22Rv1 (cell line): ENCODE results near the gene SUDS3.
A peak's percentile ranks its signal among the peaks of the same experiment; 100 is the strongest.
"Not testable (repeated sequence)": the region's sequence is repeated elsewhere in the genome, so short reads cannot be mapped to it uniquely, and the experiment has no call there.

ENCODE experiments used
- H3K27ac ChIP-seq: fragments of 450-650 bp; 2 replicates; pipeline ENCODE4 v1.5.1; 2017
- ZFX ChIP-seq: fragments of 450-650 bp; IDR thresholded peaks from 2 replicates; pipeline ENCODE4 v1.6.1; 2017; ENCODE audit warnings: antibody characterized with exemption, borderline replicate concordance
- TF ChIP-seq, protein P1 (sequence below): fragments of 450-650 bp; IDR thresholded peaks from 2 replicates; pipeline ENCODE4 v1.5.1; 2017; ENCODE audit warnings: mild to moderate bottlenecking

Gene SUDS3

GRCh38 chr12:118346895-118347294 lies 29.5 kb upstream of the SUDS3 start:
- TF ChIP-seq ZFX: no peak
- TF ChIP-seq, protein P1, sequence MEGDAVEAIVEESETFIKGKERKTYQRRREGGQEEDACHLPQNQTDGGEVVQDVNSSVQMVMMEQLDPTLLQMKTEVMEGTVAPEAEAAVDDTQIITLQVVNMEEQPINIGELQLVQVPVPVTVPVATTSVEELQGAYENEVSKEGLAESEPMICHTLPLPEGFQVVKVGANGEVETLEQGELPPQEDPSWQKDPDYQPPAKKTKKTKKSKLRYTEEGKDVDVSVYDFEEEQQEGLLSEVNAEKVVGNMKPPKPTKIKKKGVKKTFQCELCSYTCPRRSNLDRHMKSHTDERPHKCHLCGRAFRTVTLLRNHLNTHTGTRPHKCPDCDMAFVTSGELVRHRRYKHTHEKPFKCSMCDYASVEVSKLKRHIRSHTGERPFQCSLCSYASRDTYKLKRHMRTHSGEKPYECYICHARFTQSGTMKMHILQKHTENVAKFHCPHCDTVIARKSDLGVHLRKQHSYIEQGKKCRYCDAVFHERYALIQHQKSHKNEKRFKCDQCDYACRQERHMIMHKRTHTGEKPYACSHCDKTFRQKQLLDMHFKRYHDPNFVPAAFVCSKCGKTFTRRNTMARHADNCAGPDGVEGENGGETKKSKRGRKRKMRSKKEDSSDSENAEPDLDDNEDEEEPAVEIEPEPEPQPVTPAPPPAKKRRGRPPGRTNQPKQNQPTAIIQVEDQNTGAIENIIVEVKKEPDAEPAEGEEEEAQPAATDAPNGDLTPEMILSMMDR: no peak
- H3K27ac ChIP-seq: peak overlapping the region; percentile 31; the same call in 1 of the 2 replicates

DNA sequence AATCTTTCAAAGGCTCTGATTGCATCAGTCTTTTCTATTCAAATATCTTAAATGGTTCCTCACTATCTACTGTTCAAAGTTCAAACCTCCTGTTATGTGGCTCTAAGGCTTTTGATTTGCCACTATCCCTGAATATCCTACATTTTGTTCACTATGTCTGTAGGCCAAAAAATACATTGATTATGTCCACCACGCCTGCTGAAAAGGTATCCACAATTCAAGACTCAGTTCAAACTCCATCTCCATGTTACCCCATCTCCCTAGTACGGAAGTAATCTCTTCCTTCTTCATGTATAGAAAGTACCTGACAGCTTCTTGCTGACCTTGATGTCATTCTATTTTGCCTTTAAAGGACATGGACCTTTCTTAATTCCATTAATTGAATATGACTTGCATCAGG lies 28.4 kb upstream of the SUDS3 start:
- peak overlapping the region; percentile 31 for H3K27ac ChIP-seq
- TF ChIP-seq ZFX: no peak
- TF ChIP-seq, protein P1: no peak

- TF ChIP-seq ZFX: no peak
- TF ChIP-seq, protein P1: no peak
- no peak overlapping the region for H3K27ac ChIP-seq
These were observed 25.3 kb upstream of the SUDS3 start for GRCh38 chr12:118350908-118351559.

DNA sequence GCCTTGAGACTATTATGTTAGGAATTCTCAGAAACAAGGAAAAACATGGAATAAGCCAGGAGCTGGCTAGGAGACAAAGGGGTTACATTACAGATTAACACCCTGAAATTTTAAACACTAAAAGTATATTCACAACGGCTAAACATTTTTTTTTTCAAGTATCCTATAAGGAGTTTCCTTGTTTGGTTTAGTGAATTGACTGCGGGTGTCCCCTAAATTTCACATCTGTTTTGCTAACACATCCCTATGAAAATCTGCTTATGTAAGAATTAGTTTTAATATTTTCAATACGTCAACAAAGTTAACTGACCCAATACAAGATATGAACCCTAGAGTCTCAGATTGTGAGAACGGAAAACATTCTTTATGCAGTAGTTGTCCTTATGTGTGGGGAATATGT lies 22.6 kb upstream of the SUDS3 start:
- no peak overlapping the region for H3K27ac ChIP-seq
- TF ChIP-seq ZFX: no peak
- TF ChIP-seq, protein P1: no peak

- H3K27ac ChIP-seq: not testable (repeated sequence)
These were observed 21.9 kb upstream of the SUDS3 start for GRCh38 chr12:118354503-118354902.

DNA sequence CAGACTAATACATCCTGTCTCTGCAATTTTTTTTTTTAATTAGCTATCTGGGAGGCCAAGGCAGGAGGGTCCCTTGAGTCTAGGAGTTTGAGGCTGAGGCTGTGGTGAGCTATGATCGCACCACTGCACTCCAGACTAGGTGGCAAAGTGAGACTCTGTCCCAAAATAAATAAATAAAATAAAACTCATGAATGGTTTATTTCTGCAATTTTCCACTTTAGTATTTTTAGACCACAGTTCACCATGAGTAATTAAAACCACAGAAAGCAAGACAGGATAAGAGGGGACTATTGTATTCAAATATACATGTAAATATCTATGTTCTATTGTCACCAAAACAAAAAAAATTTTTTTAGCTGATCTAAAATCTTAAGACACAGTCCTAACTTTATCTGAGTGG lies 21.5 kb upstream of the SUDS3 start:
- TF ChIP-seq ZFX: no peak
- TF ChIP-seq, protein P1: no peak
- no peak overlapping the region for H3K27ac ChIP-seq

- no peak overlapping the region for H3K27ac ChIP-seq
- TF ChIP-seq, protein P1: no peak
- no peak for TF ChIP-seq ZFX
These were observed 20.5 kb upstream of the SUDS3 start for GRCh38 chr12:118355843-118356242.

DNA sequence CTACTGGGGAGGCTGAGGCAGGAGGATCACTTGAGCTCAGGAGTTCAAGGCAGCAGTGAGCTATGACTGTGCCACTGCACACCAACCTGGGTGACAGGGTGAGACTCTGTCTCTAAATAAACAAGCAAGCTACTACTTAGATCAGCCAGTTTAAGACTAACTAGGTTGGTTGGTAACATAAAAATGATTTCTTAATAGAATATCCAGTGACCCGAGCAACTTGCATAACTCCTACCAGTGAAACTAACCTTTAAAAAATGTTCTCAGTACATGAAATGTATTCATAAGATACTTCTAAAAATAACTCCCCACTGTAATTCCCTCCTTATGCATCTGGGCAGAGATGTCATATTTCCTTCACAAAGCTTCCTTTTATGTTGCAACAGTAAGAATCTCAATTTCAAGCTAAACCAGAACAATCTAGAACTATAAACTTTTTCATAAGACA lies 19.5 kb upstream of the SUDS3 start:
- peak overlapping the region; percentile 14; the same call in 1 of the 2 replicates for H3K27ac ChIP-seq
- no peak for TF ChIP-seq ZFX
- TF ChIP-seq, protein P1: no peak
